HFFc6 (cell line): ENCODE measurements around the gene CFAP90. TPM values are rescaled to one million over a fixed set of nuclear protein-coding genes. Genes with fewer than 3 reads are reported as not detected.

Experiments used
- DNase-seq: peaks from one replicate; pipeline ENCODE4 v3.0.0-alpha.2; 2018
- H3K27ac Mint-ChIP-seq: 2 replicates; pipeline ENCODE4 v1.8.0; 2020; ENCODE audit warnings: mild to moderate bottlenecking, mixed read lengths
- H3K27me3 Mint-ChIP-seq: 2 replicates; pipeline ENCODE4 v1.8.0; 2021; ENCODE audit warnings: mild to moderate bottlenecking, moderate library complexity, mixed read lengths; ENCODE audit not compliant: insufficient read depth
- H3K36me3 Mint-ChIP-seq: 2 replicates; pipeline ENCODE4 v1.8.0; 2021; ENCODE audit warnings: low read depth, mixed read lengths
- H3K4me1 Mint-ChIP-seq: 2 replicates; pipeline ENCODE4 v1.8.0; 2020; ENCODE audit warnings: low read depth, mixed read lengths
- H3K4me3 Mint-ChIP-seq: 2 replicates; pipeline ENCODE4 v1.8.0; 2020; ENCODE audit warnings: mild to moderate bottlenecking, moderate library complexity, mixed read lengths
- H3K9me3 Mint-ChIP-seq: 2 replicates; pipeline ENCODE4 v1.8.0; 2020; ENCODE audit warnings: mild to moderate bottlenecking, mixed read lengths
- total RNA-seq, 6 experiments: library from RNA; stranded (reverse); fragmentation: NEBNext Ultra II Directional; extraction: Animal tissue kit (Norgen Biotek cat#: 25700); gene quantifications; 2 replicates in 1 of 6; 3 replicates in 5 of 6; pipeline ENCODE4 v1.2.3, GENCODE V29; 2021
- TF ChIP-seq, protein P1 (sequence below): fragments of 200-600 bp; sonication (generic); IDR thresholded peaks from 2 replicates; pipeline ENCODE4 v1.5.0; 2021; ENCODE audit warnings: antibody characterized with exemption, mild to moderate bottlenecking

CFAP90 gene
- total RNA-seq, 6 experiments from 2014 or later, result not detected

GRCh38 chr5:7784683-7785380, 66.1 kb downstream of the CFAP90 start:
- Mint-ChIP-seq H3K27me3 (no peaks in the 10 kb centered on the region), H3K9me3 (peaks cover 11% of the 10 kb centered on the region; the same call in 1 of the 2 replicates), H3K4me3 (no peak overlapping the region), H3K27ac (no peak overlapping the region), H3K4me1 (no peaks in the 10 kb centered on the region), H3K36me3 (no peaks in the 10 kb centered on the region)
- DNase-seq, result no peak
- TF ChIP-seq, protein P1, sequence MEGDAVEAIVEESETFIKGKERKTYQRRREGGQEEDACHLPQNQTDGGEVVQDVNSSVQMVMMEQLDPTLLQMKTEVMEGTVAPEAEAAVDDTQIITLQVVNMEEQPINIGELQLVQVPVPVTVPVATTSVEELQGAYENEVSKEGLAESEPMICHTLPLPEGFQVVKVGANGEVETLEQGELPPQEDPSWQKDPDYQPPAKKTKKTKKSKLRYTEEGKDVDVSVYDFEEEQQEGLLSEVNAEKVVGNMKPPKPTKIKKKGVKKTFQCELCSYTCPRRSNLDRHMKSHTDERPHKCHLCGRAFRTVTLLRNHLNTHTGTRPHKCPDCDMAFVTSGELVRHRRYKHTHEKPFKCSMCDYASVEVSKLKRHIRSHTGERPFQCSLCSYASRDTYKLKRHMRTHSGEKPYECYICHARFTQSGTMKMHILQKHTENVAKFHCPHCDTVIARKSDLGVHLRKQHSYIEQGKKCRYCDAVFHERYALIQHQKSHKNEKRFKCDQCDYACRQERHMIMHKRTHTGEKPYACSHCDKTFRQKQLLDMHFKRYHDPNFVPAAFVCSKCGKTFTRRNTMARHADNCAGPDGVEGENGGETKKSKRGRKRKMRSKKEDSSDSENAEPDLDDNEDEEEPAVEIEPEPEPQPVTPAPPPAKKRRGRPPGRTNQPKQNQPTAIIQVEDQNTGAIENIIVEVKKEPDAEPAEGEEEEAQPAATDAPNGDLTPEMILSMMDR, result no peak

DNA sequence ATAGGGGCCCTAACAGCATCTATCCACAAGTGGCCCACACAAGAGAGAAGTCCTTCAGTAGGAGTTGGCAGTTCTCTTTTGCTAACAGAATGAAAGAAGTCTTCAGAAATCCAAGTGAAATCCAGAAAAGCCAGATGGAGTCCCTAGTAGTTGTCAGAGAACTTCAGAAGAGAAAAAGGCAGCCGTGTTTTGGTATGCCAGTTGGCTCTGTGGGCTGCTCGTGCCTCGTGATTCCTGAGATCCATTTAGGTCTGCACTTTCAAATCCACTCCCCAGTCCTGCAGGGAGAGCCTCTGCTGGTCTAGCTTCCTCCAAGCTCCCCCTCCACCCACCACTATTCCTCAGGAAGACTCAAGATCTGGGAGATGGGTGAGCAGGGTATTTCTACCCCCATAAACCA, 69.0 kb downstream of the CFAP90 start:
- Mint-ChIP-seq H3K27ac (no peak overlapping the region), H3K9me3 (peaks cover 10% of the 10 kb centered on the region; the same call in 1 of the 2 replicates), H3K36me3 (no peaks in the 10 kb centered on the region), H3K4me1 (no peaks in the 10 kb centered on the region), H3K27me3 (peaks cover 3% of the 10 kb centered on the region; the same call in 1 of the 2 replicates), H3K4me3 (no peak overlapping the region)
- TF ChIP-seq, protein P1, result no peak
- DNase-seq, result no peak

Other genes starting within 250 kb of the CFAP90 start
- 1 to 10 TPM; 6.6 to 8.5 (median 7.9) TPM for gene FASTKD3, start 17.9 kb upstream of the CFAP90 start, total RNA-seq
- 10 to 100 TPM; 33.8 to 44.1 (median 37.0) TPM for gene MTRR, start 18.0 kb upstream of the CFAP90 start, total RNA-seq